HepG2 (cell line): ENCODE data around the gene TMTC3. TPM values are rescaled to one million over a fixed set of nuclear protein-coding genes. Genes with fewer than 3 reads are reported as not detected.

Experiments
- ATF7 ChIP-seq, 2 experiments: fragments of 450-650 bp in 1 of 2; sonication (generic) in 1 of 2; formaldehyde crosslinking in 1 of 2; IDR thresholded peaks; 2 replicates each; pipeline versions ENCODE4 v1.4.0 to v1.6.1; 2016 to 2020; ENCODE audit warnings: antibody characterized with exemption in 1 of 2, mild to moderate bottlenecking in 1 of 2, missing genetic modification reagents in 1 of 2
- CENPX ChIP-seq: sonication (generic); formaldehyde crosslinking; IDR thresholded peaks from 2 replicates; pipeline ENCODE4 v1.9.0; 2021; ENCODE audit warnings: mild to moderate bottlenecking, missing genetic modification reagents, moderate library complexity
- FOXP1 ChIP-seq, 2 experiments: fragments of 450-650 bp in 1 of 2; IDR thresholded peaks; 2 replicates each; pipeline ENCODE4 v1.6.1; 2017 to 2018; ENCODE audit warnings: antibody characterized with exemption in 1 of 2
- IRF9 ChIP-seq: sonication (generic); formaldehyde crosslinking; IDR thresholded peaks from 2 replicates; pipeline ENCODE4 v1.8.0; 2022; ENCODE audit warnings: missing genetic modification reagents, mild to moderate bottlenecking, borderline replicate concordance
- MTF1 ChIP-seq: sonication (generic); formaldehyde crosslinking; IDR thresholded peaks from 2 replicates; pipeline ENCODE4 v1.5.0; 2020; ENCODE audit warnings: missing genetic modification reagents
- SMARCC2 ChIP-seq: fragments of 450-650 bp; IDR thresholded peaks from 2 replicates; pipeline ENCODE4 v1.6.1; 2017; ENCODE audit warnings: antibody characterized with exemption, mild to moderate bottlenecking
- SP2 ChIP-seq: sonication (generic); formaldehyde crosslinking; IDR thresholded peaks from 2 replicates; pipeline ENCODE4 v1.5.1; 2020; ENCODE audit warnings: mild to moderate bottlenecking, missing genetic modification reagents
- ZBTB2 ChIP-seq: sonication (generic); formaldehyde crosslinking; IDR thresholded peaks from 2 replicates; pipeline ENCODE4 v1.8.0; 2022; ENCODE audit warnings: low read depth, missing genetic modification reagents
- ZNF296 ChIP-seq: sonication (generic); formaldehyde crosslinking; conservative IDR thresholded peaks from 2 replicates; pipeline ENCODE4 v1.5.0; 2020; ENCODE audit warnings: mild to moderate bottlenecking, missing genetic modification reagents
- ZNF576 ChIP-seq: sonication (generic); formaldehyde crosslinking; IDR thresholded peaks from 2 replicates; pipeline ENCODE4 v1.4.0; 2020; ENCODE audit warnings: mild to moderate bottlenecking, missing genetic modification reagents
- ZNF83 ChIP-seq: sonication (generic); formaldehyde crosslinking; IDR thresholded peaks from 2 replicates; pipeline ENCODE4 v1.4.0; 2020; ENCODE audit warnings: missing genetic modification reagents, mild to moderate bottlenecking, borderline replicate concordance
- polyA plus RNA-seq, 8 experiments: library from polyadenylated mRNA; depleted of rRNA in 3 of 8; stranded (reverse) in 7 of 8; unstranded in 1 of 8; fragments of >200 nt; fragmentation: Illumina TruSeq in 4 of 8; extraction: Trizol in 4 of 8; gene quantifications; 2 replicates each; pipeline versions ENCODE4 v1.2.1 to v1.2.3, GENCODE V29; 2011 to 2016; ENCODE audit warnings: low read depth in 4 of 8, missing spikeins in 1 of 8, mixed read lengths in 1 of 8; ENCODE audit not compliant: insufficient read depth in 1 of 8
- total RNA-seq, 5 experiments: library from RNA; depleted of rRNA; stranded (reverse); fragments of >200 nt; fragmentation: Illumina TruSeq; extraction: Trizol; gene quantifications; 2 replicates each; pipeline ENCODE4 v1.2.3, GENCODE V29; 2016; ENCODE audit warnings: low read depth in 1 of 5

Gene TMTC3
- total and polyA plus RNA-seq, 2 of the 13 experiments (the other 11 are each of a cell fraction or from before 2014, with no cell fraction given), result 6.3 to 22.5 TPM

GRCh38 chr12:88144546-88145468 lies 2.7 kb downstream of the TMTC3 start (continued):
- no peak for TF ChIP-seq CENPX (CRISPR knock-in tag)
- TF ChIP-seq ZNF83 (CRISPR knock-in tag), result no peak
- TF ChIP-seq FOXP1 (IDR thresholded peaks at IDR 0.05), result no peak
- TF ChIP-seq FOXP1 (CRISPR knock-in tag; IDR thresholded peaks at IDR 0.05), result no peak
- no peak for TF ChIP-seq ATF7 (IDR thresholded peaks at IDR 0.05)
- TF ChIP-seq ATF7 (CRISPR knock-in tag; IDR thresholded peaks at IDR 0.05), result no peak
- no peak for TF ChIP-seq ZNF576 (CRISPR knock-in tag)
- no peak for TF ChIP-seq ZNF296 (CRISPR knock-in tag)
- no peak for TF ChIP-seq SP2 (CRISPR knock-in tag)
- TF ChIP-seq ZBTB2, result no peak
- TF ChIP-seq MTF1 (CRISPR knock-in tag), result no peak
- TF ChIP-seq SMARCC2, result no peak
- no peak for TF ChIP-seq IRF9 (CRISPR knock-in tag)
